Skeletal muscle satellite cell (primary cell): ENCODE data around the gene APOLD1. TPM values are rescaled to one million over a fixed set of nuclear protein-coding genes. Genes with fewer than 3 reads are reported as not detected.
A peak's percentile ranks its signal among the peaks of the same experiment; 100 is the strongest.
"Not testable (repeated sequence)": the region's sequence is repeated elsewhere in the genome, so short reads cannot be mapped to it uniquely, and the experiment has no call there.

Experiments used
- H3K27me3 ChIP-seq: 2 replicates; pipeline ENCODE4 v1.7.0; 2013; ENCODE audit warnings: low read length; ENCODE audit not compliant: control insufficient read depth, insufficient read depth
- H3K36me3 ChIP-seq: 2 replicates; pipeline ENCODE4 v1.7.0; 2013; ENCODE audit warnings: mild to moderate bottlenecking, control low read depth, low read length; ENCODE audit not compliant: insufficient read depth
- H3K4me1 ChIP-seq: 2 replicates; pipeline ENCODE4 v1.7.0; 2013; ENCODE audit warnings: low read length; ENCODE audit not compliant: control insufficient read depth, insufficient read depth
- H3K4me2 ChIP-seq: 2 replicates; pipeline ENCODE4 v1.7.0; 2013; ENCODE audit warnings: mild to moderate bottlenecking, low read length
- H3K4me3 ChIP-seq: 2 replicates; pipeline ENCODE4 v1.7.0; 2013; ENCODE audit warnings: low read length
- H3K9ac ChIP-seq: 2 replicates; pipeline ENCODE4 v1.7.0; 2013; ENCODE audit warnings: mild to moderate bottlenecking, low read depth, low read length, moderate library complexity
- H3K9me3 ChIP-seq: replicated peaks from 2 replicates; pipeline ENCODE4 v1.7.0; 2013; ENCODE audit warnings: mild to moderate bottlenecking, control low read depth, low read length
- total RNA-seq: library from RNA; depleted of rRNA; stranded (reverse); fragments of >200 nt; gene quantifications from 2 replicates; pipeline ENCODE4 v1.2.3, GENCODE V29; 2012; rRNA removed

APOLD1 gene, protein sequence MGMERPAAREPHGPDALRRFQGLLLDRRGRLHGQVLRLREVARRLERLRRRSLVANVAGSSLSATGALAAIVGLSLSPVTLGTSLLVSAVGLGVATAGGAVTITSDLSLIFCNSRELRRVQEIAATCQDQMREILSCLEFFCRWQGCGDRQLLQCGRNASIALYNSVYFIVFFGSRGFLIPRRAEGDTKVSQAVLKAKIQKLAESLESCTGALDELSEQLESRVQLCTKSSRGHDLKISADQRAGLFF
- total RNA-seq: 3.3 and 3.8 TPM in 2 replicates

DNA sequence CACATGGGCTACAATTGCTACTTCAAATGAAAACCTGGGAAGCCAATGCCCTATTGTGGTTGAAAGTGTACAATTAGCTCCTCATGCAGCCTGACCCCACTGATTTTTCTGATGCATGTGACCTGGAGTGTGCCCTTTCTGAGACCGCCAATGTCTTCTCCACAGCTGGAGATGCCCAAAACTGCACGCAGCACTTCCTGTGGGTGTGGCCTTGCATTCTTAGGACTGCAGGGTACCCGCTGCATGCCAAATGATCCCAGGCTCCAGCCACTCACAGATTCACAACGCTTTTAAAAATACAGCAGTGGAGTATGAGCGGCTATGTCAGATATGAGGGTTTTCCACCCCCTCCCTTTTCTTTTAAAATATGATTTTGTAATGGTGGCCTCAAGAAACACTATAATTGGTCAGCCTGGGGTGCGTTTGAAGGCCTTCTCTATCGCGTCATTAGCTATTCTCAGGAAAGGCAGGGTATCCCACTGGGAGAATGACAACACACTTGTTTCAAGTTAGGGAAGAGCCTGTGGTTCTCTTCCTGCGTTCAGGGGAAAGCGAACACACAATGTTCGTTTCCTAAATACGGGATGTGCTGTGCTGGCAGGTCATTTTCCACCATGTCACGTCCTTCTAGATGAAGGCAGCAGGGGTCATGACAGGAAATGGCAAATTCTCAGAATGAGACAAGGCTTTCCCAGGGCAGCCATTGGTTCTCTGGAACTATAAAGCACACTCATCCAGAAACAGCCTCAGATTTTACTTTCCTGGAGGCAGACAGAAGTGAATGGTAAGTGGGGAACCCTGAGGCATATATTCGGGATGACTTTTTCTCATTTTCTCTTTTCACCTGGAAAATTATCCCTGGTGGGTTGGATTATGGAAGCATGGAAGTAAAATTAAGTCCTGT is at the start of gene APOLD1:
Gene APOLD1, plus strand, starts transcription at position 749 of the 904 bp plus-strand sequence. Its CDS starts 33 bp downstream, at position 782.
- Histone ChIP-seq H3K36me3 (no peaks in the 10 kb centered on the region), H3K4me2 (peak within 1 kb of the TSS; percentile 85), H3K9me3 (no peaks in the 10 kb centered on the region), H3K9ac (peak within 1 kb of the TSS; percentile 78), H3K27me3 (no peaks in the 10 kb centered on the region), H3K4me3 (peak within 1 kb of the TSS; percentile 80), H3K4me1 (peaks cover 24% of the 10 kb centered on the region)

DNA sequence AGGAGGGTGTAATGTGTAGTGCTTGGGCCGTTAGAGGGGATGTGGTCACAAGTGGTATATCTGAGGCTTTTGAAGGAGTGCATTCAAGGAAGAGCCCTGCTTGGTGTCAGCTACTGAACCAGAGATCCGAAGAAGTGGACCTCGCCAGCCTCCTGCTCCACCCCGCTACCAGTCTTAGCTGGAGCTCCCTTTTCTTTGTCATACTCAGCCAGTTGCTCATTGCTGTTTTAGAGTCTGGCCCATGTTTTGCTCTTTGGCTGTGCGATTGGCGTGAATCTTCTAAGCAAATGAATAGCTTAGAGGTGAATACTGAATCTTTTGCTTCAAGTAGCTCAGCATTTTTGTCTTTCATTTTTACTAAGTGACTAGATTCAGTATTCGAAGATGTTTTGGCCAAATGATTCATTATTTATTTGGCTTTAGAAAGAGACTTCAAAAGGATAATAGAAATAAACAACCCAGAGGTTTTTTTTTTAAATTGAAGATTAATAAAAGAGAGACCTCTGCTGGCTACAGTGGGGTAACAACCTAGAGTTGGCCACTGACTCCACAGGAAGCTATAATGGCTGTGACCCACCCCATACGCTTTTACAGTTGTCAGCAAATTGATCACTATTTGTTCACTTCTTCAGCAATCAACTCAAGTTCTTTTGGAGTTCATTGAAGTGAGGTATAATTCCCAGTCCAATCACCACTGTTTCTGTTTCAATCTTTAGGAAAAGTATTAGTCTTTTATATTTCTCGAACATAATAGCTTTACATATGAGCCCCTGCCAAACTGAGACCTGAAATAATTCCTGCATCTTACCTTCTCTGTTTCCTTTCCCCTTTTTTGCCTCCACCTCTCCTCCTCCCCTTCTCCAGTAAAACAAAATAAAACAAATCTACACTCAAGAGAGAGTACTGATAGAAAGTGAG is 48.4 kb upstream of the APOLD1 start:
- peaks cover 22% of the 10 kb centered on the region for H3K4me1 ChIP-seq
- no peaks in the 10 kb centered on the region for H3K9me3 ChIP-seq
- peak overlapping the region; percentile 72 for H3K9ac ChIP-seq
- no peaks in the 10 kb centered on the region for H3K27me3 ChIP-seq
- H3K4me2 ChIP-seq: peak overlapping the region; percentile 83
- H3K4me3 ChIP-seq: peak overlapping the region; percentile 32
- H3K36me3 ChIP-seq: no peaks in the 10 kb centered on the region

DNA sequence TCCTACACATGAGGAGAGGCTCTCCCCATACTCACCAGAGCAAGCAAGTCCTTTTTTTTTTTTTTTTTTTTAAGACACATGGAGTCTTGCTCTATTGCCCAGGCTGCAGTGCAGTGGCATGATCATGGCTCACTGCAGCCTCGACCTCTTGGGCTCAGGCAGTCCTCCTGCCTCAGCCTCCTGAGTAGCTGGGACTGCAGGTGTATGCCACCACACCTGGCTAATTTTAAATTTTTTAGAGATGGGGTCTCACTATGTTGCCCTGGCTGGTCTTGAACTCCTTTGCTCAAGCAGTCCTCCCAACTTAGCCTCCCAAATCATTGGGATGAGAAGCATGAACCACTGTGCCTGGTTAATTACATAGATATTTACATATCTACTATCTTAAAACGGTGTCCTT is 47.3 kb upstream of the APOLD1 start:
- H3K4me1 ChIP-seq: peaks cover 22% of the 10 kb centered on the region
- H3K4me3 ChIP-seq, H3K9ac ChIP-seq, H3K4me2 ChIP-seq, H3K9me3 ChIP-seq, H3K36me3 ChIP-seq, H3K27me3 ChIP-seq: not testable (repeated sequence)

DNA sequence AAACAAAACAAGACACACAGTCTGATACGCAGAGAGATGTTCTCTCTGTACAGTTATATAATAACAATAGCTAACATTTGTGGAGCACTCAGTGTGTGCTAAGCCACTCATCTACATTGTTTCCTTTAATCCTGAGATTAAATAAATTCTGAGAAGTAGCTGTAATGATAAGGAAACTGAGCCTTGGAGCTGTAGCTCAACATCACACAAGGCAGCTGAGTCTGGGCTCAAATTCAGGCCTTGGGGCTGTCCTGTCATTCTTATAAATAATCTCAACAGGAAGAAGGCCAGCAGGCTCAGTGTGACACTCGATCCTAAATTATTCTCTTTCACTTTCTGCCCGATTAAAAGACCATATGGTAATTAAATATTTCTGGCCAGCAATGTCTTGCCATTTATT is 43.8 kb upstream of the APOLD1 start:
- Histone ChIP-seq H3K36me3 (no peaks in the 10 kb centered on the region), H3K4me1 (peaks cover 11% of the 10 kb centered on the region), H3K4me3 (peak overlapping the region; percentile 9), H3K27me3 (no peaks in the 10 kb centered on the region), H3K9ac (peak overlapping the region; percentile 37), H3K9me3 (no peaks in the 10 kb centered on the region), H3K4me2 (peak overlapping the region; percentile 49)

DNA sequence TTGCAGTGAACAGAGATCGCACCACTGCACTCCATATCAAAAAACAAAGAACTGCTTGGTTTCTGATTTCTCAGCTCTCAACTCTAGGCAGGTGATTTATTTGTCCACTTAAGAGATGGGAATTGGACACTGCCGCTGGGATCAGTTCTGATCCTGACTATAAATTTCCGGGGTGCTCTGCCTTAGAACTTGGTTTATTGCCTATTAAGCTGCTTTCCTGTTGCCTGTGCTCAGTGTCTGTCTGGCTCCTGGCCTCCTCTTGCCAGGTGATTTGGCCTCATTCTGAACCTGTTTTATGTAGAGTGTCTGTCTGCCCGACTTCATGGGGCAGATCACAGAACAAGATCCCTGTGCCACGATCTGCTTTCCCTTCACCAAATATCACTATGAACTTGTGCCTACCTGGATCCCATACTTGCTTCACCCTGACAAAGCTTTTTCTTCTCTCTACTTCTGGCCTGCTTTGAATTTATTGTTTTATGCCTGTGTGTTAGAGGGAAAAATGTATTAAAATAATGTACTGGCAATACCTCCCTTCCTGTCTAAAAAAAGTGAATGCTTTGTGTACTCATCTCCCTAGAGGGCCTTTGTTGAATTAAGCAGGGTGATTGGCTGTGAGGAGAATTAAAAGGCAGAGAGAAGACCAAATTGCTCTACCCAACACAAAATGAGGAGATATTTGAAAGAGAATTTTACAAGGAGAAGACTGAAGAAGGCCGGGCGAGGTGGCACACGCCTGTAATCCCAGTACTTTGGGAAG is 40.7 kb upstream of the APOLD1 start:
- Histone ChIP-seq H3K9me3 (no peaks in the 10 kb centered on the region), H3K27me3 (no peaks in the 10 kb centered on the region), H3K9ac (no peak overlapping the region), H3K4me1 (peaks cover 5% of the 10 kb centered on the region), H3K36me3 (no peaks in the 10 kb centered on the region), H3K4me2 (no peak overlapping the region), H3K4me3 (no peak overlapping the region)

DNA sequence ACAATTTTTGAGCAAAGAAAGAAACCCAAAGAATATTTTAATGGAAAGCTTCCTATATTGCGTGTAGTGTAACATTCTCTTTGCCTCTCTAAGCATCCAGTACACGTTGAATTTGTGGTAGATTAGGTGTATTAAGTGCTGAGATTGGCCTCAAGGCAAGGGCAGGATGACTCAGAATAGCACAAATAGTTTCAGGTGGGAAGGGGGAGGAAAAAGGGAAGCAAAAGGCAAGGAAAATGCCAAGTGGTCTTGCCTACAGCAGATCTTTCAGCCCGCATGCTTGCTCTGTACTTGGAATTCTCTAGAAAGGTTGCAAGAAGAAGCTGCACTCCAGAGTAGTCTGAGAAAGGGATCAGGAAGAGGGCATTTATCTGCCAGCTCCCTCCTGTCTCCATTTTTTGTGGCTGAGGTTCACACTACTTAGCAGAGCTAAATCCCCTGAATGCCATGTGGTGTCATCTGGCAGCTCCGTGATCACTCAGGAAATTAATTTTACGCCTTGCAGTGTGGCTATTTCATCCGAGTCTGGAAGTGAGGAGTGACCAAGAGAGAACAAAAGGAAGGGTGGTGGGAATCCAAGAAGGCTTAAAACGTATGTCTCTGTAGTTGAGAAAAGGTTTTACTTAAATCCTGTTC is 39.8 kb upstream of the APOLD1 start:
- no peaks in the 10 kb centered on the region for H3K9me3 ChIP-seq
- H3K4me3 ChIP-seq: no peak overlapping the region
- peaks cover 5% of the 10 kb centered on the region for H3K4me1 ChIP-seq
- no peaks in the 10 kb centered on the region for H3K27me3 ChIP-seq
- no peak overlapping the region for H3K9ac ChIP-seq
- no peaks in the 10 kb centered on the region for H3K36me3 ChIP-seq
- H3K4me2 ChIP-seq: no peak overlapping the region

DNA sequence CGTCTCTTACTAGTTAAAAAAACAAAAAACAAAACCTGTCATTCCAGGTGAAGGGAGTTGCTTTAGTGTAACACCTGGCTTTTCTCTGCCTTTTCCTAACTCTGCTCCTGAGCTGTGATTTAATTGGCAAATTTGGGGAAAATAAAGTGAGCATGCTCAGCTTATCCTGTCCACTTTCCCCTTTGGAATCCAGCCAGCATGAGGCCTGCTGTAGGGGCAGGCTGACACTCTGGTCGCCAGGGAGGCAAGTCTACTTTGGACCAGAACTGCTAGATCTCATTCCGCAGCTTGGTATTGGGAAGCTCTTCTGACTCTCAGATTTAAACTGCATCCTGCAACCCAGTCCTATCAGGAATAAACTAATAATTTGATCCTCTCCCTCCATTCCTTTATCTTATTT is 38.2 kb upstream of the APOLD1 start:
- Histone ChIP-seq H3K36me3 (no peaks in the 10 kb centered on the region), H3K4me2 (no peak overlapping the region), H3K9me3 (no peaks in the 10 kb centered on the region), H3K4me1 (peaks cover 5% of the 10 kb centered on the region), H3K27me3 (no peaks in the 10 kb centered on the region), H3K4me3 (no peak overlapping the region), H3K9ac (no peak overlapping the region)

DNA sequence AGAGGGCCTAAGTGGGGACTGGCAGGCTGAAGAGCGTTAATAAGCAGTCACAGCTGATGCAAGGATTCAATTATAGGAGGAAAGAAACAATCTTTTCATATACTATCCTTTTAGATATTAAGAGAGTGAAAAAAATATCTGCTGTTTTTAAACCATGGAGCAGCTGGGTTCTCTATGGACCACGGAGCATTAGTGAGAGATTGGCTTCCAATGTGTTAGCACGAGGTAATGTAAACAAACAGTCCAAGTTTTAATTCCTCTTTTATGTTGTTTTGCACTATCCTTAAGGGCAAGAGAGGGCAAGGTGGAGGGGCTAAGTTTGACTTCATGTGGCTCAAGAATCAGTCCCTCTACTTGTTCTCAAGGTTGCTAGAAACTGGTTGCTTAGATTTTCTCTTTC is 37.4 kb upstream of the APOLD1 start:
- Histone ChIP-seq H3K9ac (no peak overlapping the region), H3K27me3 (no peaks in the 10 kb centered on the region), H3K9me3 (no peaks in the 10 kb centered on the region), H3K36me3 (no peaks in the 10 kb centered on the region), H3K4me1 (peaks cover 5% of the 10 kb centered on the region), H3K4me3 (no peak overlapping the region), H3K4me2 (no peak overlapping the region)

DNA sequence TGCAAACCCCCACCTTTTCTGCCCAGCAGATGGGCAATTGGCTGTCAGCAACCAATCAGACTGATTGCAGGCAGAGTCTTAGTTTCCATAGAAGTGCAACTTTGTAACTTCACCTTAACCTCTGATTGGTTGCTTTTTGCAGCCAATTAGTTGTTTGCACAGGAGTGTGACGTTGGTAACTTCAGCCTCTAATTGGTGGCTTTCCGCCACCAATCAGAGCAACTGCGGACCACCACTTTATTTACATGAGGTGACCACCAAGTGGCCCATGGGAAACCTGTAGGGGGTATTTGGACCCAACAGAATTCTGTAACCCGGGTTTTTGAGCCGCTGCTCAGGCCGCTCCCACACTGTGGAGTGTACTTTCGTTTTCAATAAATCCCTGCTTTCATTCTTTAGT is 36.0 kb upstream of the APOLD1 start:
- peak overlapping the region; percentile 72 for H3K9ac ChIP-seq
- H3K36me3 ChIP-seq: no peaks in the 10 kb centered on the region
- H3K4me2 ChIP-seq: peak overlapping the region; percentile 82
- peaks cover 5% of the 10 kb centered on the region for H3K4me1 ChIP-seq
- peak overlapping the region; percentile 65 for H3K4me3 ChIP-seq
- no peaks in the 10 kb centered on the region for H3K27me3 ChIP-seq
- H3K9me3 ChIP-seq: no peaks in the 10 kb centered on the region

DNA sequence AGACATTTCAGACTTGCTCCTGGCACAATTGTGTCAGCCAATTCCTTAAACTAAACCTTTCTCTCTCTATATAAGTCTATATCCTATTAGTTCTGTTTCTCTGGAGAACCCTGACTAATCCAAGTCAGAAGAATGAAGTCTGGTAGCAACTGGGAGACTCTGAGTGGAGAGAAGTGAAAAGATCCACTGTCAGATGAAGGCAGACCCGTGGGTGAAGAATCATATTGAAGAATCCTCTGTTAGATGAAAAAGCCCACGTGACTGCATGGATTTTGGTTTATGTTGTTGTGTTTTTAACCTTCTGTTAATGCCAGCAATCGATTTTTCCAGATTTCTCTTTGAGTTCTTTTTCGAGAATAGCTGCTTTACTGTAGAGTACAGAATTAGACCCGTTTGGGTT is 29.5 kb upstream of the APOLD1 start:
- no peak overlapping the region for H3K9ac ChIP-seq
- H3K4me1 ChIP-seq: peaks cover 11% of the 10 kb centered on the region
- no peaks in the 10 kb centered on the region for H3K27me3 ChIP-seq
- no peaks in the 10 kb centered on the region for H3K36me3 ChIP-seq
- no peaks in the 10 kb centered on the region for H3K9me3 ChIP-seq
- H3K4me2 ChIP-seq: no peak overlapping the region
- H3K4me3 ChIP-seq: no peak overlapping the region
